AG04450 (cell line): ENCODE data around the gene XPC. TPM values are rescaled to one million over a fixed set of nuclear protein-coding genes. Genes with fewer than 3 reads are reported as not detected.
A peak's percentile ranks its signal among the peaks of the same experiment; 100 is the strongest.

Experiments
- CTCF ChIA-PET: fragments of 300-600, 350-600 bp; formaldehyde crosslinking; extraction: SDS; loops from one replicate; lab custom pipeline; 2022; ENCODE audit warnings: antibody characterized with exemption, inconsistent platforms; lab: Charles Lee
- POLR2A ChIA-PET: fragments of 350-600 bp; formaldehyde crosslinking; extraction: SDS; loops from one replicate; lab custom pipeline; 2021; ENCODE audit warnings: antibody characterized with exemption, inconsistent platforms; lab: Yijun Ruan, JAX
- DNase-seq: peaks from one replicate; pipeline ENCODE4 v3.0.0-alpha.2; 2011; ENCODE audit warnings: low read depth, low spot score
- H3K27ac ChIP-seq: one replicate; pipeline ENCODE4 v1.5.1; 2012; ENCODE audit warnings: low read depth, low read length, control low read depth
- H3K27me3 ChIP-seq: one replicate; pipeline ENCODE4 v1.6.0; 2012; ENCODE audit warnings: low read length; ENCODE audit not compliant: control insufficient read depth, insufficient read depth
- H3K4me3 ChIP-seq: 2 replicates; pipeline ENCODE4 v1.5.1; 2011; ENCODE audit warnings: mild to moderate bottlenecking, low read depth, low read length, control low read depth
- H3K9me3 ChIP-seq: 2 replicates; pipeline ENCODE4 v1.5.1; 2012; ENCODE audit warnings: low read length; ENCODE audit not compliant: control insufficient read depth, insufficient read depth
- polyA plus RNA-seq: library from polyadenylated mRNA; depleted of rRNA; stranded (reverse); fragments of >200 nt; gene quantifications from 2 replicates; pipeline ENCODE4 v1.2.3, GENCODE V29; 2011
- TF ChIP-seq, protein P1 (sequence below): IDR thresholded peaks from 2 replicates; pipeline ENCODE4 v1.5.1; 2011; ENCODE audit warnings: low read depth, low read length, control low read depth, inconsistent platforms

XPC gene
- polyA plus RNA-seq, 1 experiment: 39.0 TPM

DNA sequence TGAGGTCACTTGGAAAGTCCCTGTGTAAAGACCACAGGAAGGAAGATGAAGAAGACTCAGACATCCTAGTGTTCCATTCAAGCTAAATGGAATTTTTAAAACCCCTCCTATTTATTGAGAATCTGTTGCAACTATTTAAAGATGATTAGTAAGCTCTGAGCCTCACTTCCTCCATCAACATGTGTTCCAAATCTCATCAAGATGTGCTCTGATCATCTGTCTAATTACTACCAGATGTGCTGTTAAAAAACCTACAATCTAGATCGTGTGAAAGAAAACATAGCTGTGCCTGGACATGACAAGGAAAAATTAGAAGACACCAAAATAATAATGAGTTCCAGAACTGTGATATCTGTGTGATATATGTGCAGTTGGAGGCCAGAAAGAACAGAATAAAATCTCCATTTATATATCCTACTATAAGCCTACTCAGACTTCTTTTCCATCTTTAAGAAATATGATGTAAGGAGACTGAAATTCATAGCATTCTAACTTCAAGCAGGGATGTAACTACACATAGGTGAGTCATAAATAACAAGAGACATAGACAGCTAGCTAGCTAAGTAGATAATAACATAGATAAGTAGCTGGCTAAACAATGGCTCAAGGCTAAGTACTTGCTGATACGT is 7.8 kb downstream of the XPC start:
- Histone ChIP-seq H3K27ac (no peak overlapping the region), H3K27me3 (no peaks in the 10 kb centered on the region), H3K4me3 (no peak overlapping the region), H3K9me3 (no peaks in the 10 kb centered on the region)
- POLR2A ChIA-PET: interaction anchor here (0.6 kb wide), 1 partner anchor 45 kb away, joined by 3 read pairs; no protein-coding TSS in a partner anchor
- CTCF ChIA-PET: interaction anchor here (0.8 to 1.2 kb wide), 6 partner anchors 17 to 298 kb away, joined by 3 to 12 read pairs (median 3); no protein-coding TSS in a partner anchor
- TF ChIP-seq, protein P1, sequence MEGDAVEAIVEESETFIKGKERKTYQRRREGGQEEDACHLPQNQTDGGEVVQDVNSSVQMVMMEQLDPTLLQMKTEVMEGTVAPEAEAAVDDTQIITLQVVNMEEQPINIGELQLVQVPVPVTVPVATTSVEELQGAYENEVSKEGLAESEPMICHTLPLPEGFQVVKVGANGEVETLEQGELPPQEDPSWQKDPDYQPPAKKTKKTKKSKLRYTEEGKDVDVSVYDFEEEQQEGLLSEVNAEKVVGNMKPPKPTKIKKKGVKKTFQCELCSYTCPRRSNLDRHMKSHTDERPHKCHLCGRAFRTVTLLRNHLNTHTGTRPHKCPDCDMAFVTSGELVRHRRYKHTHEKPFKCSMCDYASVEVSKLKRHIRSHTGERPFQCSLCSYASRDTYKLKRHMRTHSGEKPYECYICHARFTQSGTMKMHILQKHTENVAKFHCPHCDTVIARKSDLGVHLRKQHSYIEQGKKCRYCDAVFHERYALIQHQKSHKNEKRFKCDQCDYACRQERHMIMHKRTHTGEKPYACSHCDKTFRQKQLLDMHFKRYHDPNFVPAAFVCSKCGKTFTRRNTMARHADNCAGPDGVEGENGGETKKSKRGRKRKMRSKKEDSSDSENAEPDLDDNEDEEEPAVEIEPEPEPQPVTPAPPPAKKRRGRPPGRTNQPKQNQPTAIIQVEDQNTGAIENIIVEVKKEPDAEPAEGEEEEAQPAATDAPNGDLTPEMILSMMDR: no peak
- peak; percentile 29 for DNase-seq

DNA sequence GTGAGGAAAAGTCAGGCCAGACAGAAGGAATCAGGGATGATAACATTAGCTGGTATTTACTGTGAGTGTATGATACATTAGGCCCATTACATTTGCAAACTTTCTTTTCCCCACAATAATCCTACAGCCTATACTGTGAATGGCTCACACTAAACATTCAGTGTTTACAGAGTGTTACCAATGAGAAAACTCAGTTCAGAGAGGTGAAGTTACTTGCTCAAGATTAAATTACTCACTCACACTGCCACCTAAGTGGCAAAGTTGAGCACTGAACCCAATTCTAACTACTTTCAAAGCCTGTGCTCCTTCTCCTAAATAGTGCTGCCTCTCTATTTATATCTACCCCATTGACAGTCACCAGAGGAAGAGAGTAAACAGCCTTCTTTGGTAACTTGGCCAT is 8.5 kb downstream of the XPC start:
- Histone ChIP-seq H3K9me3 (no peaks in the 10 kb centered on the region), H3K4me3 (no peak overlapping the region), H3K27ac (no peak overlapping the region), H3K27me3 (no peaks in the 10 kb centered on the region)
- POLR2A ChIA-PET: interaction anchor here (0.6 kb wide), 2 partner anchors 9 to 44 kb away, joined by 3 read pairs; partner anchors contain the start of genes LSM3 and XPC
- TF ChIP-seq, protein P1: no peak
- CTCF ChIA-PET: interaction anchor here (1.0 kb wide), 1 partner anchor 16 kb away, joined by 4 read pairs; no protein-coding TSS in a partner anchor
- no peak for DNase-seq

DNA sequence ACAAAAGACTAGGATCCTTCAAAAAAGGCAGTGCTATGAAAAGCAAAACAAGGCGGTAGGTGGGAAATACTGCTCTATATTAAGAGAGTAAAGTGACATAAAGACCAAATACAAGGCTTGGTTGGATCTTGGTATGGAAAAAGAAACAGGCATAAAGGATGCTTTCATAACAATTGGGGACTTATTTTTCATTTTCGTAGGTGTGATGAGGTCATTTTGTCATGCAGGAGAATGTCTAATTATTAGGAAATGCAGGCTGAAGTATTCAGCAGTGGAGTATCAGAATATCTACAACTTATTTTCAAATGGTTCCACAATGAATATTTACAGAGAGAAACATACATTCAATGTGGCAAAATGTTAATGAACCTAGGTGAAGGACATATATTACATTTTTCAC is 9.0 kb downstream of the XPC start:
- CTCF ChIA-PET: no interaction called here
- POLR2A ChIA-PET: interaction anchor here (0.6 kb wide), 1 partner anchor 9 kb away, joined by 3 read pairs; the partner anchor contains the start of genes LSM3 and XPC
- Histone ChIP-seq H3K9me3 (no peaks in the 10 kb centered on the region), H3K27me3 (no peaks in the 10 kb centered on the region), H3K4me3 (no peak overlapping the region), H3K27ac (no peak overlapping the region)
- TF ChIP-seq, protein P1: no peak
- no peak for DNase-seq

DNA sequence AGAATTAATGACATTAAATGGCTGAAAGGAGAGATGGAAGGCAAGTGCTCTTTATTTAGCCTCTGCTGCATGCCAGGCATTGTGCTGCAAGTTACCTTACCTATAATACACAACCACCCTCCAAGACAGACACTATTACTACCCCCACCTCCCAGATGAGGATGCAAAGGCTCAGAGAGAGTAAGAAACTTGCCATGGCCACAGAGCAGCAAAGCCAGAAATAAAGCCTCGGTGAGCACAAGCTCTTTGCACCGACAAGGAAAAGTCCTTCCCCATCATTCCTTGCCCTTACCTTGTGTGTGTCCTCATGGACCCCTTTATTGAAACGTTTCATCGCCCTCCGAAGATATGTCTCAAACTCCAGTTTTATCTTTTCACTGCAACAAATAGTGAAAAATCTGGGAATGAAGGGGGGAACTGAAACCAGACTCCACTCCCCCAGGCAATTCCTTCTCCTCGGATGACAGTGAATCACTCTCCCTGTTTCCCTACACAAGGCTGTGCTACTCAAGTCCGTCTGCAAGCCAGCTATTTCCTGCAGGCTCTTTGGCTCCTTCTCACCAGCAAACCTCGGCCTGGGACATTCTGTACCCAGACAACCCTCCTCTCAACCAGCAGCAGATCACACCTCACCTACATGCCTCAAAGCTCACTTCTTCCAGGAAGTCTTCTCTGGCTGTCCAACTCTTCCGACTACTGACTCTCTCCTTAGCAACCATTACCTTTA is 11.4 kb downstream of the XPC start:
- TF ChIP-seq, protein P1: no peak
- Histone ChIP-seq H3K4me3 (no peak overlapping the region), H3K27me3 (no peaks in the 10 kb centered on the region), H3K27ac (no peak overlapping the region), H3K9me3 (no peaks in the 10 kb centered on the region)
- no peak for DNase-seq
- CTCF ChIA-PET: interaction anchor here (1.5 to 2.1 kb wide), 2 partner anchors 11 to 37 kb away, joined by 5 to 6 read pairs; partner anchors contain the start of genes LSM3 and XPC
- POLR2A ChIA-PET: no interaction called here
